Ovary (tissue), 3 donors: ENCODE results near the gene LKAAEAR1.

Experiments used
- CTCF ChIP-seq, 3 donors: fragments of 450-650 bp in 2 of 3; fragments of 200-600 bp in 1 of 3; IDR thresholded peaks; one replicate each; pipeline versions ENCODE4 v1.5.1 to v1.8.0; 2016 to 2022; ENCODE audit warnings: antibody characterized with exemption in 3 of 3, mild to moderate bottlenecking in 1 of 3
- EP300 ChIP-seq: sonication (generic); formaldehyde crosslinking; IDR thresholded peaks from one replicate; pipeline ENCODE4 v1.6.1; 2017; ENCODE audit warnings: antibody characterized with exemption
- POLR2A ChIP-seq: fragments of 450-650 bp; IDR thresholded peaks from one replicate; pipeline ENCODE4 v1.6.1; 2017; ENCODE audit warnings: antibody characterized with exemption, mild to moderate bottlenecking, moderate library complexity
- donor health status: DM: no; HTN: no; CAD: no.

- TF ChIP-seq CTCF (IDR thresholded peaks at IDR 0.05) (no peak), POLR2A (no peak), EP300 (no peak)
Measured at GRCh38 chr20:64080813-64081623, 3.2 kb downstream of the LKAAEAR1 start.
